GM12864 (cell line): ENCODE measurements around the gene CDC42EP1.

Experiments
- DNase-seq: peaks from one replicate; pipeline ENCODE4 v3.0.0-alpha.2; 2011; ENCODE audit warnings: low read depth
- H3K4me3 ChIP-seq: 2 replicates; pipeline ENCODE4 v1.5.1; 2011; ENCODE audit warnings: mild to moderate bottlenecking, low read depth, low read length, control low read depth
- TF ChIP-seq, protein P1 (sequence below): IDR thresholded peaks from 2 replicates; pipeline ENCODE4 v1.5.1; 2011; ENCODE audit warnings: low read depth, mild to moderate bottlenecking, moderate library complexity, low read length, control low read depth, inconsistent platforms; ENCODE audit errors: missing control alignments

The CDC42EP1 gene

DNA sequence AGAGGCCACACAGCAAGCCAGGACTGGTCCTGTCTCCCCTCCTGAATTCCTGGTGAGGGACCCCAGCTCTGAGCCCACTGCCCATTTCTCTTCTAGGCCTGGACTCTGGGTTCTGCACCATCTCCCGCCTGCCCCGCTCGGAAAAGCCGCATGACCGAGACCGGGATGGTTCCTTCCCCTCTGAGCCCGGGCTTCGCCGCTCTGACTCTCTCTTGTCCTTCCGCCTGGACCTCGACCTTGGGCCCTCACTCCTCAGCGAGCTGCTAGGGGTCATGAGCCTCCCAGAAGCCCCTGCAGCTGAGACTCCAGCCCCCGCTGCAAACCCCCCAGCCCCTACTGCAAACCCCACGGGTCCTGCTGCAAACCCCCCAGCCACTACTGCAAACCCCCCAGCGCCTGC is 7.7 kb downstream of the CDC42EP1 start:
- no peak for DNase-seq
- TF ChIP-seq, protein P1, sequence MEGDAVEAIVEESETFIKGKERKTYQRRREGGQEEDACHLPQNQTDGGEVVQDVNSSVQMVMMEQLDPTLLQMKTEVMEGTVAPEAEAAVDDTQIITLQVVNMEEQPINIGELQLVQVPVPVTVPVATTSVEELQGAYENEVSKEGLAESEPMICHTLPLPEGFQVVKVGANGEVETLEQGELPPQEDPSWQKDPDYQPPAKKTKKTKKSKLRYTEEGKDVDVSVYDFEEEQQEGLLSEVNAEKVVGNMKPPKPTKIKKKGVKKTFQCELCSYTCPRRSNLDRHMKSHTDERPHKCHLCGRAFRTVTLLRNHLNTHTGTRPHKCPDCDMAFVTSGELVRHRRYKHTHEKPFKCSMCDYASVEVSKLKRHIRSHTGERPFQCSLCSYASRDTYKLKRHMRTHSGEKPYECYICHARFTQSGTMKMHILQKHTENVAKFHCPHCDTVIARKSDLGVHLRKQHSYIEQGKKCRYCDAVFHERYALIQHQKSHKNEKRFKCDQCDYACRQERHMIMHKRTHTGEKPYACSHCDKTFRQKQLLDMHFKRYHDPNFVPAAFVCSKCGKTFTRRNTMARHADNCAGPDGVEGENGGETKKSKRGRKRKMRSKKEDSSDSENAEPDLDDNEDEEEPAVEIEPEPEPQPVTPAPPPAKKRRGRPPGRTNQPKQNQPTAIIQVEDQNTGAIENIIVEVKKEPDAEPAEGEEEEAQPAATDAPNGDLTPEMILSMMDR = no peak
- no peak overlapping the region for H3K4me3 ChIP-seq

- TF ChIP-seq, protein P1 = no peak
- no peak overlapping the region for H3K4me3 ChIP-seq
- DNase-seq = no peak
Measured at GRCh38 chr22:37568448-37569008, 8.2 kb downstream of the CDC42EP1 start.

GRCh38 chr22:37569009-37569920 is 9.0 kb downstream of the CDC42EP1 start:
- TF ChIP-seq, protein P1 = no peak
- no peak overlapping the region for H3K4me3 ChIP-seq
- DNase-seq = no peak

- H3K4me3 ChIP-seq = no peak overlapping the region
- TF ChIP-seq, protein P1 = no peak
- DNase-seq = no peak
Measured at GRCh38 chr22:37569921-37570660, 9.8 kb downstream of the CDC42EP1 start.

DNA sequence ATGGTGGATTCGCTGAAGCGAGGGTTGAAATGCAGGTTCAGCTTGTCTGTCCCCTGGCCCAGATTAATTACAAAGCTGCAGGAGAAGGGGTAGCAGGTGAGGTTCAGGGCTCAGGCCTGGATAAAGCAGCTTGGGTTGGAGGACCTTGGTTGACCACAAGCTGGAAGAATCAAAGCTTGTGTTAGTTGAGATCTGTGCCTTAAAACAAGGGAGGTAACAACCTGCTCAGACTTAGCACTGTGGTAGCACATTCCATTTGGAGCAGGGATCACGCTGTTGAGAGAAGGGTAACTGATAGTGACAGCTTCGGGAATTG is 10.3 kb downstream of the CDC42EP1 start:
- TF ChIP-seq, protein P1 = no peak
- DNase-seq = no peak
- H3K4me3 ChIP-seq = no peak overlapping the region

DNA sequence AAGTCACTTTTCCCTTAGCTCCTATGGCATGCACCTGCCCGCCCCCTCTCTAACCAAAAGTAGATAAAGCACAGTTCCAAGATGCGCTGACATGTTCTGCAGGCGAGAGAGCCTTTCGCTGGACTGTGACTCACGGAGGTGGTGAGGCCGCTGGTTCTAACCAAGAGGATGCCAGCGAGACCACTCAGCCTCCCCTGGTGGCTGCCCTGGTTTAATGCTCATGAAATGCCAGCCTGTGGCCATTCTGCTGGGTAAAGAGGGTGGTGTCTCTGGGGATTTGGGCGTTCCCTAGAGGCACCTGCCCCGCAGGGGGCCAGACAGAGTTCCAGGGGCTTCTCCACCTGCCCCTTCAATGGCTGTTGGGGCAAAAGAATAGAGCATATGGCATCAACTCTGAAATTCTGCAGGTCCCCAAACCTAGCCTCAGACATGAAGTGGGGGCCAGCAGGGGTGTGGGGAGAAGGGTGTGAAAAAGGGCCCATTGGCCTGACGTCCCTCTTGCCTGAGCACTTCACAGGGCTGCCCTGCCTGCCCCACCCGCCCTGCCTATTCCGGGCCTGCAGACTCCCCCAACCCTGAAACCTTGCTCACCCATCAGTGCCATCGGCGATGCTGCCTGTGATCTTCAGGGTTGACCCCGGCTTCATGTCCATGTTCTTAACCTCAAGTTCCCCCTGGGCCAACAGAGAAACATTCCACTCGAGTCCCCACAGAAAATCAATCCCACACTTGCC is 11.1 kb downstream of the CDC42EP1 start:
- no peak for DNase-seq
- H3K4me3 ChIP-seq = no peak overlapping the region
- TF ChIP-seq, protein P1 = no peak
